ENCODE data around the gene TOX2.
A peak's percentile ranks its signal among the peaks of the same experiment; 100 is the strongest.
"Not testable (repeated sequence)": the region's sequence is repeated elsewhere in the genome, so short reads cannot be mapped to it uniquely, and the experiment has no call there.

TOX2 gene

DNA sequence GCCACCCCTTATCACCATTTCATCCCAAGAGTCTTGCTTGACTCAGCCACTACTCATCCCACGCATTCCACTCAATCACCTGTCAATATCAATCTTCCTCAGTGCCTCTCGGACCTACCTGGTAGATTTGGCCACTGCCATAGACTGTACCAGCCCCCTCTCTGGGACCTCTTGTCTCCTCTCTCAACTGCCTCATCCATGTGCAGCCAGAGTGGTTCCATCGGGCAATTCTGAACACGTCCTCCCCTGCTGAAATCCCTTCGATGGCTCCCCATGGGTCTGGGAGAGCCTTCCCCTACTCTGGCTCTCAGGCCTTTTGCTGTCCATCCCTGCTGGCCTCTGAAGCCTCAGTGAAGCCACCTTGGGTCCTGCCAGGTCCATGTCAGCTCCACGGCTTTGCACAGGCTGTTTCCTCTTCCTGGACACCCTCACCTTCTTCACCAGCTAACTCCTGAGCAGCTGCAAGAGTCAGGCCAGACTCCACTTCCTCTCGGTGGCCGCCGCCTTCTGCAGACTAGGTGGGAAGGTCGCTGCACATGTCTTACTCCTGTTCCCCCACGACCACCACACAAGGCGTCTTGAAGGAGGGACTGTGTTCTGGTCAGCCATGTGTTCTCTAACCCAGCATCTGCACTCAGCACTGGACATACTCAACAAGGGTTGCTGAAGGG is 120.4 kb downstream of the TOX2 start:
- DNase-seq, result no peak

DNA sequence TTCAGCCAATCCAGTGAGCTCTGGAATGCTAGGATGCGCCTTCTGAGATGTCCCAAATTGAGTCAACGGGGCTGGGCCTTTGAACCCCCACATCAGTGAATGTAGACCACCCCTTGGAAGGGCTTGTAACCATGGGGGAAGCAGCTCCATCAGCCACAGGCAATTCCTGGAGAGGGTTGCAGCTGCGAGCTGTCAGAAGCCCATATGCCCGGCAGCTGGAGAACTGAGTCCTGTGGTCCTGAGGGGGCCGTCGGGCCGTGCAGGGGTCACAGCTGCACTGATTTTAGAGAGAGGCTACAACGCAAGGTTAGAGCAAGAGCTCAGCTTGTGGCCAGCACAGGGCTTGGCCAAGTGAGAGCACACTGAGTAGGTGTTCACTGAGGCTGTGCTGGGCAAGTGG is 121.3 kb downstream of the TOX2 start:
- DNase-seq, result no peak

DNA sequence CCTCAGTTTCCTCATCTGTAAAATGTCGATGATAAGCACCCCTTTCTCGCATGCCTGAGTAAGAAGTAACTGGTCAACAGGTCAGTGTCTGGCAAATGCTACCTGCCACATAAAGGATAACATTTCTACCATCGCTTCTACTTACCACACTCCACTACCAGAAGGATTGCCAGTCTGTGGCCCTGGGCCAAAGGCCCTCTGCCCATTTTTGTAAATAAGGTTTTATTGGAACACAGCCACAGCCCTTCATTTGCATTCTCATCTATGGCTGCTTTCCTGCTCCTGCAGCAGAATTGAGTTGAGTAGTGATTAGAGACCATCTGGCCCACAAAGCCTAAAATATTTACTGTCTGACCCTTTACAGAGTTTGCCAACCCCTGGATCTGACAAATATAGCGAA is 121.8 kb downstream of the TOX2 start:
- DNase-seq, result no peak

DNA sequence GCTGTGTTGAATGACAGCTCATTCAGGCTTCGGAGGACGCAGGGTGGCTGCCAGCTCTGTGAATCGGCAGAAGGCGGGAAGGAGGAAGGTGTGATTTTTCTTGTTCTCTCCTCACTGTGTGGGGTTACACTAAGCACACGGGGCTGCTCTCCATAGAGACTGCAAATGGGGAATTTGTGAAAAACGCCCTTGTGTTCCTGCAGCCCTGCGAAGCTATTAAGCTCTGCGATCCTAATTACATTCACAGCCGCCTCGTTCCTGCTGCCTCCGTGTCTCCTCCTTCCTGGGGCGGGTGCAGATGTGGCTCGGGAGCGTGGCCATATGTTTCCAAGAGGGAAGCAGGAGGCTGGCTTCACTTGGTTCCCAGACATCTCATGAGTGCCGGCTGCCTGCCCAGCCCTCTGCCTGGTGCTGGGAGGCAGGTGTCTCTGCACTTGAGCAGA is 124.0 kb downstream of the TOX2 start:
- no peak for DNase-seq

DNA sequence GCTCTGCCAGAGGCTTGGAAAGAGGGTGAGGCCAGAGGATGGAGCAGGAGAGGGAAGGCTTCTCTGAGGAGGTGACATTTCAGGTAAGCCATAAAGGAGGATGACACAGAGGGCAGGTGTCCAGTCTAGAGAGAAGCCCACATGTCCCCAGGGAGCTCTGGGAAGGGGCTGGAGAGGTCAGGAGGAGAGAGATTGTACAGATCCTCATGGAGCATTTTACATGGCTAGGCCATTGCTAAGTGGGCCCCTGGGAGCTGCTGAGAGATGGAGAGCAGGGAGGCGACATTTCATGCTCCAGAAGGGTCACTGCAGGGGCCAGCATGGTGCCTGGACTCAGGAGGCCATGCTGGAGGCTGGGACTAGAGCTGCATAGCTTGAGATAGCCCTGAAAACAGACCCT is 124.5 kb downstream of the TOX2 start:
- no peak for DNase-seq

DNA sequence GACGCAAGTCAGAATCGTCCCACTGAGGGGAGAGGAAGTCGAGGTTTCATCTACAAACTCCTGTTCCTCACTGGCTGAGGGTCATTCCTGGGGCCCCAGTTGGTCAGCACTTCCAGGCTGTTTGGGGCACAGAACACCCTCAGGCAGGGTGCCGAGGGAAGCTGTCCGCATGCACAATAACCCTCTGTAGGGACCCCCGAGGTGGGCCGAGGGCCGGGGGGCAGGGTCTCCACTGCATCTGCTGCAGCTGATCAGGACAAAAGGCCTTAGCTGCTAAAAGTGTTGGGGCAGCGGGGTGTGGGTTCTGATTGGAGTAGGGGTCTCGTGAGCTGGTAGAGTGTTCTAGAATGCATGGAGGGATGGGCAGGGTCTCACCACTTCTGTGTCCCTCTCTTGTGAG is 125.1 kb downstream of the TOX2 start:
- no peak for DNase-seq

DNA sequence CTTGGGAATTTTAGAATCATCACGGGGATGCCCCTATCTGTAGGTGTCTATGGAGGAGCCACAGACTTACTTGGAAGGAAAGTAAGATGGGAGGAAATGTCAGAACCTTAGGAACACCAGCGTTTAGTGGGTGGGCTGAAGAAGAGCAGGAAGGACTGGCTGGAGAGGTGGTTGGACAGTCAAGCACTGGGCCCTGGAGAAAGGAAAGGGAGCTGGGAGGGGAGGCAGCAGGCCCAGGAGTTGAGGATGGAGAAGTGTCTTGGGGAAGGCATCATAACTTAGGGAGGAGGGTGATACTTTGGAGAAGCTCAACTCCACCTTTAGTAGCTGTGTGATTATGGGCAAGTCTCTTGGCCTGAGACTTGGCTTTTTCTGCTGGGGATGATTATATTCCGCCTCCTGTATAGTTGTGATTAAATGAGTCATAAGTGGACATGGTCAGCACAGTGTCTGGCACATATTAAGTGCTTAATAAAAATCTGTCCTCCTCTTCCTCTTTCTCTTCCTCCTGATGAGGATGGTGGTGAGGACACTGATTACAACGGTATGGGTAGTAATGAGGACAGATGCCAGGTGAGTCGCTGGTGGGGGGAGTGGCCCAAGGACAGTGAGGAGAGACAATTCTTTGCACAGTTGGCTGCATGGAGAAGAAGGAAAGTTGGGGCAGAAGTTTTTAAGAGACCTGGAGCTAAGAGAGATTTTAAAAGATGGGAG is 125.7 kb downstream of the TOX2 start:
- DNase-seq, result no peak

DNA sequence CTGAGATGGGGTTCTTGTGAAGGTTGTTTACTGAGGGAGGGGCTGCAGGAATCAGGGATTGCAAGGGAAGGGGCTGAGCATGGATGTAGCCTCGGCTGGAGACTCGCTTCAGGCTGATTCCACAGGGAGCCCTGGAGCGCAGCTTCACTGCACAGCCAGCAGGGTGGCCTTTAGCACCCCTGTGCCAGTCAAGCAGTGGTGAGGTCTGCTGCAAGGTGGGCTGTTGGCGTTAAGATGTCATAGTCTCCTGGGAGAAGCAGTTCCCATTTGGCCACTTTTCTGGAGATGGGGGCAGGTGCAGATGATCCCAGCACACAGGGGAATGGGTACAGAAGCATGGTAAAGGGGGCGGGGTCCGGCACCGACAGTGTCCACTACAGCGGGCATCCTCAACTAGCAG is 126.3 kb downstream of the TOX2 start:
- DNase-seq, result no peak

DNA sequence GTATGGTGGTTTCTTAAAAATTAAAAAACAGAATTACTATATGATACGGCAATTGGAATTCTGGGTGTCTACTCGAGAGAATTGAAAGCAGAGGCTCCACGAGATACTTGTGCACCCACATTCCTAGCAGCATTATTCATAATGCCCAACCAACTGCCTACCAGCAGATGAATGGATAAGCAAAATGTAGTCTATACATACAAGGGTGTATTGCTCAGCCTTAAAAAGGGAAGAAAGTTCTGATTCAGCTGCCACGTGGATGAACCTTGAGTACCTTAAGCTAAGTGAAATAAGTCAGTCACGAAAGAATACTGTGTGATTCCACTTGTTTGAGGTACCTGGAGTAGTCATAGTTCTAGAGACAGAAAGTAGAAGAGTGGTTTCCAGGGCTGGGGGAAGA is 130.1 kb downstream of the TOX2 start:
- DNase-seq, result not testable (repeated sequence)

DNA sequence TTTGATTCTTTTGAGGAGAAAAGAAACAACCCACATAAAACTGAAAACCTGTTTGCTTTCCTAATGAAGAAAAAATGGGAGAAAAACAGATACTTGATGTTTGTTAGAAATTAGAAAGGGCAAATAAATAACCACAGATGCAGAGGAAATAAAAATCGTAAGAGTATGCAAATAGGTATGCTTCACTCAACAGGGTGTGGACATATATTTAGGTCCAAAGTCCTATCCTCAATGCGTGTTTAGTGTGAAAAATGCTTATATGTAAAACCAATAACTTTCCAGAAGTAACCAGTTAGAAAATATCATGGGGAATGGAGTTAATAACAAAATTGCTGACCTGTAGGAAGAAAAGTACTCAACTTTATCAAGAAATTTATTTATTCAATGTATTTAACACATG is 135.7 kb downstream of the TOX2 start:
- DNase-seq, result no peak

DNA sequence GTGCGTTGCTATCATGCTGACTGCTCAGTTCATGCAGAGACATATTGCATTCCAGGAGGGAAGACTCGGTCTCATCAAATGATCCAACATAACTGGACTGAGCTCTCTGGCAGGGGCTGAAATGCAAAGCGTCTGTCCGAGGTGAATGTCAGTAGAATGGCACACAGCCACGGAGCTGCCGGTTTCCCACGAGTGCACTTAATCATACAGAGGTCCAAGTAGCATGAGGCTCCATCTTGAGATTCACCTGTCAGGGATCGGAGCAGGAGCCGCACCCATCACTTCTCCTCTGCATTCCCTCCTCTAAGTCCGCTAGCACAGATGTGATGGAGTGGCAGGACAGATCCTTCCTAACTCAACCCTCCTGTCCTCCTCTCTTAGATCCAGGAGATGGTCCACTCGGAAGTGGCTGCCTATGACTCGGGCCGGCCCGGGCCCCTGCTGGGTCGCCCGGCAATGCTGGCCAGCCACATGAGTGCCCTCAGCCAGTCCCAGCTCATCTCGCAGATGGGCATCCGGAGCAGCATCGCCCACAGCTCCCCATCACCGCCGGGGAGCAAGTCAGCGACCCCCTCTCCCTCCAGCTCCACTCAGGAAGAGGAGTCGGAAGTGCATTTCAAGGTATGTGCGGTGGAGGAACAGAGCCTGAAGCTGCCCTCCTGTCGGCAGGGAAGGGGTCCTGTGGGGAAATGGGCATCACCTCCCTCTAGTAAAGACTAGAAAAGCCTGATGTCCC is 136.4 kb downstream of the TOX2 start:
- no peak for DNase-seq

DNA sequence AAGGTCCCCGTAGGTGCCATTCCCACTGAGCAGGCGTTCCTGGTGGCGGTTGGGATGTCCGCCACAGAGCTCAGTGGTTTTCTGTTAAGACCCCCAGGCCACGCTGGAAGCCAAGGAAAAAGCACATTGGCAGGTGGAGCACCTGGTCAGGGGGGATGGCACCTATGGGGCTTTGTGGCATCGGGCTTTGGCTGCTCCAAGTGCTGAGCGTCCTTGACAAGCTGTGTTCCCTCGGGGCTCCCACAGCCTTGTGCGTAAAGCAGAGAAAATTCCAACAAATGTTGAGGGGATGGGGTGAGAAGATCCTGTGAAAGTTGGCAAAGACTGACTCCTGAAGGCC is 137.0 kb downstream of the TOX2 start:
- DNase-seq, result no peak

DNA sequence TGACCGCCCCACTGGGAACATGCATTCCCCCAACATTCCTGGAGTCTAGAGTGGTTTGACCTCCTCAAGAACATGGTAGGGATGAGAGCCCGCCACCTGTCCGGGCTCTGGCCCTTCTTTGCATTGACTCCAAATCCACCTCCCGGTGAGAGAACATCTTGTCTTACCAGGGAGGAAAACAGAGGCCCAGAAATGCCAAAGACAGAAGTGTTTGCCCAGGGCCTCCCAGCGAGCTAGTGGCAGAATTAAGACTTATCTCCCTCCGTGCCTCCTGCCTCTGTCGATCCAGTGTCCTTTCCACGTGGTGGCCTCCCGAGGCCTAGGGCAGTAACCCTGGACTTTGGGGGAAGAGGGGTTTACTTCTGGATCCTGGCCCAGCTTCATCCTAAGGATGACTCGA is 137.5 kb downstream of the TOX2 start:
- DNase-seq, result no peak

DNA sequence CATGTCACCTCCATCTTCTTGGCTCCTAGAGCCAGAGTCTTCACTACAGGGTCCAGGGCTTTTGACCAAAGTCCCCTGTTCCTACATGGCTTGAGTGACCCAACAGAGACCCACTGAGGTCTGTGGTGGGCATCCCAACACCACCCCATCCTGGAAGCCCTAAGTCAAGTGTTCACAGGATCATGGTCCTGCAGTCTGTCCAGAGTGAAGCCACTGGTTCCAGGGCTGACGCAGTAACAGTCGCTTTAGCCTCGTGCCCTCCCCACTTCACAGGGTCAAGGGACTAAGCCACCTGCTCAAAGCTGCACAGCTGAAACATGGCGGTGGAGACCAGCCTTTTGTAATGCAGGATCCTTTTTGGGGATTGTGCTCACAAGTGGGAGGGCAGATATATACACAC is 138.4 kb downstream of the TOX2 start:
- no peak for DNase-seq

DNA sequence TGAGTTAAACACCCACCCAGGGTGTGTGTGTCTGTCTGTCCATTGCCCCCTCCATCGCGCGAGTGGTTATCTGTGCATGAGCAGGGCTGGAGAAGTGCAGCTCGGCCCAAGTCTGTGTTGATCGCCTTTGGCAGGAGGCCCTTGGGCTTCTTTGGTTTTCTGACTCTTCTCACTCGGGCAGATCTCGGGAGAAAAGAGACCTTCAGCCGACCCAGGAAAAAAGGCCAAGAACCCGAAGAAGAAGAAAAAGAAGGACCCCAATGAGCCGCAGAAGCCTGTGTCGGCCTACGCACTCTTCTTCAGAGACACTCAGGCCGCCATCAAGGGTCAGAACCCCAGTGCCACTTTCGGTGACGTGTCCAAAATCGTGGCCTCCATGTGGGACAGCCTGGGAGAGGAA is 139.5 kb downstream of the TOX2 start:
- no peak for DNase-seq

DNA sequence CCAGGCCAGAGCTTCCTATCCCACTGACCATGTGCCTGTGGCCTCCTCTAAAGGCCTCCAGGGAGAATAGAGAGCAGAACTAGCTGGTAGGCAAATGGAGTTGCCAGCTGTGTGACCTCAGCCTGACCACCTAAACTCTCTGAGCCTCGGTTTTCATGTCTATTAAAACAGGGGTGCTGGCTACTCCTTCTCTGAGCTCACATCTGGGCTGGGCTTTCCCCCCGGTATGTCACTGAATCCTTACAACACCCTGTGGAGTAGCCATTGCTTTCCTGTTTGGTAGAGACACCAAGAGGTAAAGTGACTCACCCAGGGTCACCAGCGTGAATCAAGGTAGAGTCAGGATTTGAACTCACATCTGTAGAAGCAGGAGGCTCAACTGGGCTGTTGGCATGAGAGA is 140.2 kb downstream of the TOX2 start:
- DNase-seq, result no peak

DNA sequence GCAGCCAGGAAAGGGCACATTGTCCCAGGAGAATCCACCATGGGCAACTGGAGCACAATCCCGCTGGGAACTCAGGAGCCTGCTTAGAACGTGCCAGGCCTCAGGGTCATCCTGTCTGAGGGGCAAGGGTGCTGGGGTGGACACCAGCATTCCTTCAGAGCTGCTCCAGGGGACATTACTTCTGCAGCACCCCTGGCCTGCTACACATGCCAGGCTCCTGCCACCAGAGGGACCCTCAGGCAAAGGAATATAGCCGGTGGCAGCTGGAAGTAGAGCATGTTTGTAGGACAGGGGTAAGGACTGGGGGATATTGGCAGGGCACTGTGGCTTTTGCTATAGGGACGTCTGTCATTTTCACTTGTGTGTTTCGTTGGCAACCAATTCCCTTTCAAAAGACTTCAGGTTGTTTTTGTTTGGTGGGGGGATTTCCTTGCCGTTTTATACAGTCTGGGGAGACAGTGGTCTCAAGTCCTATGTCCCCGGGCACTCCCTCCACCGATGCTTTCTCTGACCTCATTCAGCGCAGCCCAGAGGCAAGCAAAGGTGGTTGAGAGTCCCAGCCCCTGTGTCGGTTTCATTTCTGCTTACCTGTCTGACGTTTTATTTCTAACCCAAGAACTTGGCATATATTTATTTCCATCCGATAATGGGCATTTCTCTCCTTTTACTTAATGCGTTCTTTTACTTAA is 141.5 kb downstream of the TOX2 start:
- peak; percentile 63 for DNase-seq

DNA sequence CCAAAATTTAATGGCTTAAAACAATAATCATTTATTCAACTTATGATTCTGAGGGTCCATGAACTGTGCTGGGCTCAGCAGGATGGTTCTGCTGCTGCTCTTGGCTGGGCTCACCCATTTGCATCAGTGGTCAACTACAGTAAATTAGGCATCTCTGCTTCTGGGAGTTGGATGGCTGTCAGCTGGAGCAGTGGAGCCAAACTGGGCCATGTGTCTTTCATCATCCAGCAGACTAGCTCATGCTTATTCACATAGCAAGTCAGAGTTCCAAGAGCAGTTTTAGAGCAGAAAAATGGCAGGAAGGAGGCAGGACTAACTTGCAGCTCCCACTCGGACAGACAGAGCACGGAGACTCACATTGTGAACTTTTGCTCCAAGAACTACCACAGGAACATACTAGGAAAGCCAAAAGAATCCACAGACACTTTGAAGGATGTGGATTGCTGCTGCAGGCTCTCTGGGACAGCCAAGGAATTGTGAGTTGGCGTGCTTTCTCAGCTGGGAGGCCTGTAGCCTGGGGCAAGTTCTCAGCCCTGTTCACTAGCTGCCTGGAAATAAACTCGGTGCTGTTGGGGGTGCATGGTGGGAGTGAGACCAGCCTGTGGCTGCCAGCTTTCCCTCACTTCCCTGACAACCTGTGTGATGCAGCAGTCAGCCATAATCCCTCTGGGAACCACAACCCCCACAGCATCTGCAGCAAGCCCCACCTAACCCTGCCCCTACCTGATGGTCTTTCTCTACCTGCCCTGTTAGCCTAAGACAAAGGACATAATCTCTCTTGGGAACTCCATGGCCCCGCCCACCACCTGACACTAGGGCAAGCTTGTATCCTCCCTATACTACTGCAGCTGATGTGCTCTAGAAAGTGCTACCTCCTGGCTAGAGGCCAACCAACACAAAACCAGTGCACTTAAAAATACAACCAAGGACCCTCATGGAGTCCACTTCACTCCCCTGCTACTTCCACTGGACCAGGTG is 143.3 kb downstream of the TOX2 start:
- no peak for DNase-seq

DNA sequence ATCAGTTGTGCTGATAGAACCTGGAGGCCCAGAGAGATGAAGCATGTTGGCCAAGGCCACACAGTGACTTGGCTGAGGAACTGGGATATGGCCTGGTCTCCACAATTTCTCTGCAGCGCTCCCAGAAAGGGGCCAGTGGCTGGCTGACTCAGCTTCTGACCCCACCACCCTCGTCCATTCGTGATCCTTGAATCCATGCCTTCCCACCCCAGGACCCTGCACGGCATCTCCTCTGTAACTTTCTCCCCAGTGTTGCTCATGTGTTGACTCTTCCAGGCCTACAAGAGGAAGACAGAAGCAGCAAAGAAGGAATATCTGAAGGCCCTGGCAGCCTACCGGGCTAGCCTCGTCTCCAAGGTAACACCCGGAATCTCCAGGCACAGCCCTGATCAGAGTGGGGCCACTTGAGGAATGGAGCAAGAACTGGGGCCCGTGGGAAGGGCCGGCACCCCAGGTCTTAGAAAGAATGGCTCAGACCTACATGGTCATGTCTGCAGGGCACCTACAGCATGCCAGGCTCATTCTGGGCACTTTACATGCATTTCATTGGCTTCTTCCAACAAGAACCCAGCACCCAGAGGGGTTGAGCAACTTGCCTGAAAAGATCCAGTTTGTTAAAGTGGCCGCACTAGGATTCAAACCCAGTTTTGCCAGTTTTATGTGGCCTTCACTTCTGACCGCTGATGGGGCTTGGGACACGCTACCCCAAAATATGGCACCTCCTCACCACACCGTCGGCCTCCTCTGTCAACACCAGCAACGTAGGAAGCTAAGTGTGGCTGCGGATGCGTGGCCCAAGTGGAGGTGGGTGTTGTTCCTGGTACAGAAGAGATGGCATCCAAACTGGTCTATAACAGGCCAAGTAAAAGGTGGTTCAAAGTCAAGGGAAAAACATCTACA is 150.1 kb downstream of the TOX2 start:
- no peak for DNase-seq

DNA sequence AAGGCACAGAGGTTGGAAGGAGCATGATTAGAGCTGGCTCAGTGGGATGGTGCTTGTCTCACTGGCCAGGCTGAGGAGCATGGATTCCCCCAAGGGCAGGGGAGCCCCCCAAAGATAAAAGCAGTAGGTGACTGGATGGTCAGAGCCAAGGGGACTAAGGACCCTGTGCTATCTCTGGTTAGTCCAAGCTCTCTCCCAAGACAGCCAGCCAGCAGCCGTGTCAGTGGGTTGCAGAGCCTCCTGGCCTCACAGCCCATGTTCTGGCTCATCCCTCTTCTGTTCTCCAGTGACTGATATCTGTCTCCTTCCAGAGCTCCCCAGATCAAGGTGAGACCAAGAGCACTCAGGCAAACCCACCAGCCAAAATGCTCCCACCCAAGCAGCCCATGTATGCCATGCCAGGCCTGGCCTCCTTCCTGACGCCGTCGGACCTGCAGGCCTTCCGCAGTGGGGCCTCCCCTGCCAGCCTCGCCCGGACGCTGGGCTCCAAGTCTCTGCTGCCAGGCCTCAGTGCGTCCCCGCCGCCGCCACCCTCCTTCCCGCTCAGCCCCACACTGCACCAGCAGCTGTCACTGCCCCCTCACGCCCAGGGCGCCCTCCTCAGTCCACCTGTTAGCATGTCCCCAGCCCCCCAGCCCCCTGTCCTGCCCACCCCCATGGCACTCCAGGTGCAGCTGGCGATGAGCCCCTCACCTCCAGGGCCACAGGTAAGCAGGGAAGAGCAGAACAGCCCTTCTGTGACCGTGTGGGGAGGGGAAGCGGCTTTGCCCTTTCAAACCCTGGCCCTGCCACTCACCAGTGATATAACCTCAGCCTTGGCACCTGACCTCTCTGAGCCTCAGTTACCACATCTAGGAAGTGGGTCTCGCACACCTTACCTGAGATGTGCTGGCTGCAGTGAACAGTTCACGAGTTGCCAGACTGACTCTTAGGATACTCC is 151.0 kb downstream of the TOX2 start:
- DNase-seq, result no peak

All from activated CD4-positive, alpha-beta T cell treated with anti-CD3 and anti-CD28 coated beads, Interleukin-2, amount 50 U/mL, for 1 hour (primary cell).